IMR-90 (cell line): ENCODE data around the gene HHLA2. TPM values are rescaled to one million over a fixed set of nuclear protein-coding genes. Genes with fewer than 3 reads are reported as not detected.

Experiments
- ATAC-seq: fragments of 200-7000 bp; cut with Tn5 transposase; 2 replicates; pipeline ENCODE4 v1.9.1; 2020; ENCODE audit warnings: low read depth, mild to moderate bottlenecking, moderate library complexity
- BruUV-seq: library from RNA; stranded (reverse); fragments of 400-500 nt; replicated peaks from 2 replicates; lab custom pipeline; 2021; lab: Mats Ljungman, UMichigan
- CTCF ChIA-PET: fragments of 300-600 bp; formaldehyde crosslinking; extraction: SDS; loops from one replicate; lab custom pipeline; 2021; ENCODE audit warnings: antibody characterized with exemption; lab: Yijun Ruan, JAX
- POLR2A ChIA-PET: fragments of 300-600 bp; sonication (Branson Sonifier 250); formaldehyde crosslinking; loops from one replicate; lab custom pipeline; 2022; ENCODE audit warnings: antibody characterized with exemption; ENCODE audit not compliant: unreplicated experiment; lab: Charles Lee
- DNase-seq: peaks from one replicate; pipeline ENCODE4 v3.0.0; 2013
- H2AFZ ChIP-seq: replicated peaks from 2 replicates; pipeline ENCODE3; 2013; ENCODE audit warnings: low read length, mild to moderate bottlenecking; ENCODE audit not compliant: poor library complexity
- H2AK5ac ChIP-seq: 2 replicates; pipeline ENCODE4 v1.6.1; 2013; ENCODE audit warnings: low read depth, low read length, inconsistent platforms
- H2AK9ac ChIP-seq: replicated peaks from 2 replicates; pipeline ENCODE3; 2013; ENCODE audit warnings: mild to moderate bottlenecking, low read depth, low read length, moderate library complexity; ENCODE audit not compliant: poor library complexity
- H2BK120ac ChIP-seq: 2 replicates; pipeline ENCODE4 v1.6.1; 2013; ENCODE audit warnings: low read depth, low read length, inconsistent platforms
- H2BK15ac ChIP-seq: 3 replicates; pipeline ENCODE4 v1.6.1; 2013; ENCODE audit warnings: low read depth, low read length, inconsistent platforms
- H2BK20ac ChIP-seq: 2 replicates; pipeline ENCODE4 v1.6.1; 2013; ENCODE audit warnings: low read depth, mild to moderate bottlenecking, inconsistent platforms, low read length, moderate library complexity
- H2BK5ac ChIP-seq: 2 replicates; pipeline ENCODE4 v1.6.1; 2013; ENCODE audit warnings: mild to moderate bottlenecking, low read depth, low read length, inconsistent platforms; ENCODE audit not compliant: poor library complexity, severe bottlenecking
- H3K14ac ChIP-seq: replicated peaks from 2 replicates; pipeline ENCODE4 v1.6.1; 2013; ENCODE audit warnings: low read depth, low read length, inconsistent platforms
- H3K18ac ChIP-seq: 2 replicates; pipeline ENCODE4 v1.6.1; 2013; ENCODE audit warnings: low read depth, low read length, control low read depth
- H3K23ac ChIP-seq: 2 replicates; pipeline ENCODE4 v1.6.1; 2013; ENCODE audit warnings: low read depth, low read length, inconsistent platforms
- H3K27ac ChIP-seq: 2 replicates; pipeline ENCODE4 v1.5.1; 2013; ENCODE audit warnings: mild to moderate bottlenecking, control low read depth, low read length; ENCODE audit not compliant: insufficient read depth
- H3K27me3 ChIP-seq: 2 replicates; pipeline ENCODE4 v1.6.1; 2013; ENCODE audit warnings: low read length; ENCODE audit not compliant: control insufficient read depth, insufficient read depth
- H3K36me3 ChIP-seq: 2 replicates; pipeline ENCODE4 v1.6.1; 2013; ENCODE audit warnings: low read length, mixed read lengths; ENCODE audit not compliant: control insufficient read depth, insufficient read depth
- H3K4ac ChIP-seq: 2 replicates; pipeline ENCODE4 v1.6.1; 2013; ENCODE audit warnings: low read depth, low read length, inconsistent platforms
- H3K4me1 ChIP-seq: 2 replicates; pipeline ENCODE4 v1.6.1; 2013; ENCODE audit warnings: low read length, mixed read lengths; ENCODE audit not compliant: control insufficient read depth, insufficient read depth
- H3K4me2 ChIP-seq: 2 replicates; pipeline ENCODE4 v1.6.1; 2013; ENCODE audit warnings: low read depth, mild to moderate bottlenecking, control low read depth, low read length, moderate library complexity
- H3K4me3 ChIP-seq: 2 replicates; pipeline ENCODE4 v1.5.1; 2013; ENCODE audit warnings: low read depth, mild to moderate bottlenecking, control low read depth, low read length, moderate library complexity; ENCODE audit not compliant: insufficient read depth
- H3K56ac ChIP-seq: 2 replicates; pipeline ENCODE4 v1.6.1; 2013; ENCODE audit warnings: low read length, inconsistent platforms; ENCODE audit not compliant: insufficient read depth; ENCODE audit errors: extremely low read depth
- H3K79me1 ChIP-seq, 2 experiments: 2 replicates each; pipeline ENCODE4 v1.6.1; 2013; ENCODE audit warnings: low read length in 2 of 2, inconsistent platforms in 1 of 2, low read depth in 1 of 2
- H3K9ac ChIP-seq: 2 replicates; pipeline ENCODE4 v1.6.1; 2013; ENCODE audit warnings: low read depth, low read length, control low read depth
- H3K9me1 ChIP-seq: 2 replicates; pipeline ENCODE4 v1.6.1; 2013; ENCODE audit warnings: low read length, inconsistent platforms; ENCODE audit not compliant: insufficient read depth
- H3K9me3 ChIP-seq: 2 replicates; pipeline ENCODE4 v1.6.1; 2013; ENCODE audit warnings: low read length; ENCODE audit not compliant: control insufficient read depth, insufficient read depth
- H4K20me1 ChIP-seq: 2 replicates; pipeline ENCODE4 v1.6.1; 2013; ENCODE audit warnings: low read length, inconsistent platforms; ENCODE audit not compliant: insufficient read depth
- H4K5ac ChIP-seq: 2 replicates; pipeline ENCODE4 v1.6.1; 2013; ENCODE audit warnings: mild to moderate bottlenecking, low read depth, low read length, control low read depth
- H4K8ac ChIP-seq, 2 experiments: 2 replicates each; pipeline ENCODE4 v1.6.1; 2013; ENCODE audit warnings: low read depth in 2 of 2, low read length in 2 of 2, control low read depth in 1 of 2, inconsistent platforms in 1 of 2
- H4K91ac ChIP-seq: 2 replicates; pipeline ENCODE4 v1.6.1; 2013; ENCODE audit warnings: low read depth, low read length, inconsistent platforms; ENCODE audit not compliant: insufficient read depth
- BHLHE40 ChIP-seq: fragments of 150-350 bp; IDR thresholded peaks from 2 replicates; pipeline ENCODE4 v1.6.1; 2016; ENCODE audit warnings: mild to moderate bottlenecking, low read depth, low read length
- CEBPB ChIP-seq: IDR thresholded peaks from 2 replicates; pipeline ENCODE4 v1.6.1; 2012; ENCODE audit warnings: low read depth, low read length, improper control_type of control experiment
- CHD1 ChIP-seq: IDR thresholded peaks from 2 replicates; pipeline ENCODE4 v1.6.1; 2012; ENCODE audit warnings: low read depth, low read length, improper control_type of control experiment
- MAFK ChIP-seq: IDR thresholded peaks from 2 replicates; pipeline ENCODE4 v1.6.1; 2012; ENCODE audit warnings: low read depth, low read length, improper control_type of control experiment
- MAZ ChIP-seq: IDR thresholded peaks from 2 replicates; pipeline ENCODE4 v1.6.1; 2012; ENCODE audit warnings: low read depth, mild to moderate bottlenecking, low read length, improper control_type of control experiment, moderate library complexity, borderline replicate concordance
- MXI1 ChIP-seq: IDR thresholded peaks from 2 replicates; pipeline ENCODE4 v1.6.1; 2012; ENCODE audit warnings: low read depth, mild to moderate bottlenecking, low read length, moderate library complexity, borderline replicate concordance
- NFE2L2 ChIP-seq: fragments of 150-350 bp; IDR thresholded peaks from 2 replicates; pipeline ENCODE4 v1.6.1; 2016; ENCODE audit warnings: low read depth, mild to moderate bottlenecking, low read length
- POLR2A ChIP-seq: IDR thresholded peaks from 2 replicates; pipeline ENCODE4 v1.6.1; 2012; ENCODE audit warnings: mild to moderate bottlenecking, low read depth, low read length
- RFX5 ChIP-seq: IDR thresholded peaks from 2 replicates; pipeline ENCODE4 v1.8.0; 2012; ENCODE audit warnings: low read depth, mild to moderate bottlenecking, low read length, moderate library complexity
- SMC3 ChIP-seq: fragments of 150-350 bp; IDR thresholded peaks from 2 replicates; pipeline ENCODE4 v1.6.1; 2016; ENCODE audit warnings: low read depth, mild to moderate bottlenecking, antibody characterized with exemption, low read length, moderate library complexity
- WGBS, 2 experiments: methylation state at CpG; one replicate each; pipeline versions ENCODE4 v1.1.5 to v1.1.7; 2013; ENCODE audit warnings: missing lambda C conversion rate in 2 of 2; ENCODE audit not compliant: insufficient read length in 1 of 2; ENCODE audit errors: extremely low coverage in 2 of 2; 5-methylcytosine and 5-hydroxymethylcytosine counted together
- dilution Hi-C: fragments of 300-500 bp; cut with HindIII; formaldehyde crosslinking; loops from one replicate; pipeline ENCODE4 v1.14.3; 2018; ENCODE audit warnings: low sequenced_read_pairs; ENCODE audit not compliant: unreplicated experiment
- in situ Hi-C: fragments of 300-500 bp; cut with MboI; formaldehyde crosslinking; loops from 3 replicates; pipeline ENCODE4 v1.14.3; 2019; ENCODE audit warnings: low sequenced_read_pairs, inconsistent platforms, mixed read lengths
- intact Hi-C: fragments of 100-400 bp; cut with micrococcal nuclease; formaldehyde crosslinking; loops from 2 replicates; pipeline ENCODE4 v1.10.0; 2022
- polyA plus RNA-seq, 3 experiments: library from polyadenylated mRNA; depleted of rRNA; stranded (reverse); fragments of >200 nt; gene quantifications; 2 replicates each; pipeline ENCODE4 v1.2.3, GENCODE V29; 2012; ENCODE audit warnings: low replicate concordance in 1 of 3
- total RNA-seq: library from RNA; depleted of rRNA; stranded (reverse); fragments of >200 nt; gene quantifications from 2 replicates; pipeline ENCODE4 v1.2.3, GENCODE V29; 2012
- TF ChIP-seq, protein P1 (sequence below): conservative IDR thresholded peaks from 2 replicates; pipeline ENCODE4 v1.5.1; 2012; ENCODE audit warnings: mild to moderate bottlenecking, low read depth, low read length, improper control_type of control experiment
- TF ChIP-seq, protein P2 (sequence below): fragments of 150-350 bp; IDR thresholded peaks from 2 replicates; pipeline ENCODE4 v1.6.1; 2016; ENCODE audit warnings: low read depth, mild to moderate bottlenecking, low read length, moderate library complexity, borderline replicate concordance

The HHLA2 gene
- total and polyA plus RNA-seq, 2 of the 4 experiments (the other 2 are of a cell fraction) = not detected

GRCh38 chr3:108328821-108329486, 32.6 kb downstream of the HHLA2 start:
- no peaks in the 10 kb centered on the region for H3K4me1 ChIP-seq
- no peak overlapping the region for H3K27ac ChIP-seq
- H2BK20ac ChIP-seq = no peak overlapping the region
- no peak overlapping the region for H4K5ac ChIP-seq
- H2AFZ ChIP-seq = no peak overlapping the region
- H3K18ac ChIP-seq = no peak overlapping the region
- H2AK5ac ChIP-seq = no peak overlapping the region
- H3K36me3 ChIP-seq = no peaks in the 10 kb centered on the region
- in situ Hi-C loops (no loop called here), dilution Hi-C loops (no loop called here), intact Hi-C loops (no loop called here)
- H4K20me1 ChIP-seq = no peaks in the 10 kb centered on the region
- WGBS, 2 experiments = 43% methylated on average over 2 of the region's 4 CpGs; no CpG with 5 or more reads in 1 of the 2 experiments
- H3K79me1 ChIP-seq = no peaks in the 10 kb centered on the region
- no peaks in the 10 kb centered on the region for H3K9me3 ChIP-seq
- no peak overlapping the region for H2BK120ac ChIP-seq
- no peak overlapping the region for H4K8ac ChIP-seq
- BruUV-seq = no TSS peak
- H2BK15ac ChIP-seq = no peak overlapping the region
- DNase-seq (no peak), ATAC-seq (no peak)
- H3K23ac ChIP-seq = no peak overlapping the region
- H3K4me2 ChIP-seq = no peak overlapping the region
- ChIA-PET CTCF (no interaction called here), POLR2A (no interaction called here)
- no peak overlapping the region for H2AK9ac ChIP-seq
- no peak overlapping the region for H2BK5ac ChIP-seq
- H3K14ac ChIP-seq = no peak overlapping the region
- H4K91ac ChIP-seq = no peak overlapping the region
- H3K9ac ChIP-seq = no peak overlapping the region
- no peaks in the 10 kb centered on the region for H3K9me1 ChIP-seq
- TF ChIP-seq MAZ = no peak
- no peak for TF ChIP-seq MAFK
- TF ChIP-seq MXI1 = no peak
- TF ChIP-seq SMC3 = no peak
- TF ChIP-seq CHD1 = no peak
- TF ChIP-seq NFE2L2 = no peak
- TF ChIP-seq CEBPB = no peak
- TF ChIP-seq, protein P1, sequence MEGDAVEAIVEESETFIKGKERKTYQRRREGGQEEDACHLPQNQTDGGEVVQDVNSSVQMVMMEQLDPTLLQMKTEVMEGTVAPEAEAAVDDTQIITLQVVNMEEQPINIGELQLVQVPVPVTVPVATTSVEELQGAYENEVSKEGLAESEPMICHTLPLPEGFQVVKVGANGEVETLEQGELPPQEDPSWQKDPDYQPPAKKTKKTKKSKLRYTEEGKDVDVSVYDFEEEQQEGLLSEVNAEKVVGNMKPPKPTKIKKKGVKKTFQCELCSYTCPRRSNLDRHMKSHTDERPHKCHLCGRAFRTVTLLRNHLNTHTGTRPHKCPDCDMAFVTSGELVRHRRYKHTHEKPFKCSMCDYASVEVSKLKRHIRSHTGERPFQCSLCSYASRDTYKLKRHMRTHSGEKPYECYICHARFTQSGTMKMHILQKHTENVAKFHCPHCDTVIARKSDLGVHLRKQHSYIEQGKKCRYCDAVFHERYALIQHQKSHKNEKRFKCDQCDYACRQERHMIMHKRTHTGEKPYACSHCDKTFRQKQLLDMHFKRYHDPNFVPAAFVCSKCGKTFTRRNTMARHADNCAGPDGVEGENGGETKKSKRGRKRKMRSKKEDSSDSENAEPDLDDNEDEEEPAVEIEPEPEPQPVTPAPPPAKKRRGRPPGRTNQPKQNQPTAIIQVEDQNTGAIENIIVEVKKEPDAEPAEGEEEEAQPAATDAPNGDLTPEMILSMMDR = no peak
- no peak for TF ChIP-seq POLR2A
- TF ChIP-seq, protein P2, sequence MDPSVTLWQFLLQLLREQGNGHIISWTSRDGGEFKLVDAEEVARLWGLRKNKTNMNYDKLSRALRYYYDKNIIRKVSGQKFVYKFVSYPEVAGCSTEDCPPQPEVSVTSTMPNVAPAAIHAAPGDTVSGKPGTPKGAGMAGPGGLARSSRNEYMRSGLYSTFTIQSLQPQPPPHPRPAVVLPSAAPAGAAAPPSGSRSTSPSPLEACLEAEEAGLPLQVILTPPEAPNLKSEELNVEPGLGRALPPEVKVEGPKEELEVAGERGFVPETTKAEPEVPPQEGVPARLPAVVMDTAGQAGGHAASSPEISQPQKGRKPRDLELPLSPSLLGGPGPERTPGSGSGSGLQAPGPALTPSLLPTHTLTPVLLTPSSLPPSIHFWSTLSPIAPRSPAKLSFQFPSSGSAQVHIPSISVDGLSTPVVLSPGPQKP = no peak
- TF ChIP-seq RFX5 = no peak
- no peak for TF ChIP-seq BHLHE40
- H3K4ac ChIP-seq = no peak overlapping the region
- H3K56ac ChIP-seq = no peak overlapping the region
- no peaks in the 10 kb centered on the region; the same call in 1 of the 2 replicates for H3K27me3 ChIP-seq
- H3K4me3 ChIP-seq = no peak overlapping the region
